GM12878 (cell line): Measurements from ENCODE around the gene RASGRF1. TPM values are rescaled to one million over a fixed set of nuclear protein-coding genes. Genes with fewer than 3 reads are reported as not detected.

ENCODE experiments used
- BMI1 ChIP-seq: fragments of 450-650 bp; IDR thresholded peaks from 2 replicates; pipeline ENCODE4 v1.6.1; 2016; ENCODE audit warnings: mild to moderate bottlenecking, moderate library complexity, borderline replicate concordance
- CHD4 ChIP-seq: fragments of 200-600 bp; sonication (generic); IDR thresholded peaks from 2 replicates; pipeline ENCODE4 v1.6.1; 2016; ENCODE audit warnings: mild to moderate bottlenecking
- EP300 ChIP-seq, 2 experiments: fragments of 150-350 bp in 1 of 2; IDR thresholded peaks; 2 replicates each; pipeline ENCODE4 v1.6.1; 2011 to 2012; ENCODE audit warnings: low read depth in 2 of 2, low read length in 2 of 2, borderline replicate concordance in 1 of 2, improper control_type of control experiment in 1 of 2, inconsistent platforms in 1 of 2; ENCODE audit not compliant: control insufficient read depth in 1 of 2
- ESRRA ChIP-seq: IDR thresholded peaks from 2 replicates; pipeline ENCODE4 v1.6.1; 2012; ENCODE audit warnings: mild to moderate bottlenecking, low read length, improper control_type of control experiment
- HDGF ChIP-seq: fragments of 450-650 bp; IDR thresholded peaks from 2 replicates; pipeline ENCODE4 v1.6.1; 2016; ENCODE audit warnings: antibody characterized with exemption
- IKZF2 ChIP-seq, 2 experiments: fragments of 450-650 bp; IDR thresholded peaks; 2 replicates each; pipeline ENCODE4 v1.6.1; 2017; ENCODE audit warnings: mild to moderate bottlenecking in 2 of 2, moderate library complexity in 2 of 2
- IRF4 ChIP-seq: IDR thresholded peaks from 2 replicates; pipeline ENCODE4 v1.6.1; 2011; ENCODE audit warnings: low read depth, low read length
- NBN ChIP-seq: fragments of 450-650 bp; IDR thresholded peaks from 2 replicates; pipeline ENCODE4 v1.6.1; 2016
- NR2F1 ChIP-seq: fragments of 450-650 bp; conservative IDR thresholded peaks from 2 replicates; pipeline ENCODE4 v1.6.1; 2017; ENCODE audit warnings: mild to moderate bottlenecking
- POLR2A ChIP-seq: IDR thresholded peaks from 2 replicates; pipeline ENCODE4 v1.6.1; 2011; ENCODE audit warnings: low read depth, mild to moderate bottlenecking, low read length
- POLR2AphosphoS2 ChIP-seq: IDR thresholded peaks from 2 replicates; pipeline ENCODE4 v1.6.1; 2011; ENCODE audit warnings: low read depth, mild to moderate bottlenecking, low read length, improper control_type of control experiment, moderate library complexity
- RCOR1 ChIP-seq: conservative IDR thresholded peaks from 2 replicates; pipeline ENCODE4 v1.6.1; 2012; ENCODE audit warnings: low read depth, low read length, improper control_type of control experiment
- SIN3A ChIP-seq: IDR thresholded peaks from 2 replicates; pipeline ENCODE4 v1.6.1; 2012; ENCODE audit warnings: low read depth, low read length, improper control_type of control experiment
- SKIL ChIP-seq: fragments of 450-650 bp; IDR thresholded peaks from 2 replicates; pipeline ENCODE4 v1.6.1; 2017; ENCODE audit warnings: mild to moderate bottlenecking, low read depth, inconsistent platforms; ENCODE audit not compliant: poor library complexity, severe bottlenecking
- SP1 ChIP-seq: IDR thresholded peaks from one replicate; pipeline ENCODE4 v1.6.1; 2011; ENCODE audit warnings: low read depth, low read length
- SPI1 ChIP-seq: IDR thresholded peaks from 2 replicates; pipeline ENCODE4 v1.6.1; 2011; ENCODE audit warnings: low read depth, mild to moderate bottlenecking, low read length, moderate library complexity, borderline replicate concordance; ENCODE audit not compliant: insufficient read depth
- SREBF1 ChIP-seq: IDR thresholded peaks from 2 replicates; pipeline ENCODE4 v1.6.1; 2012; ENCODE audit warnings: mild to moderate bottlenecking, low read length
- STAT1 ChIP-seq: fragments of 450-650 bp; conservative IDR thresholded peaks from 2 replicates; pipeline ENCODE4 v1.6.1; 2014; ENCODE audit warnings: antibody characterized with exemption, mild to moderate bottlenecking
- TAF1 ChIP-seq: IDR thresholded peaks from 2 replicates; pipeline ENCODE4 v1.6.1; 2011; ENCODE audit warnings: mild to moderate bottlenecking, low read depth, low read length, borderline replicate concordance
- TCF3 ChIP-seq: IDR thresholded peaks from 2 replicates; pipeline ENCODE4 v1.6.1; 2012; ENCODE audit warnings: low read depth, mild to moderate bottlenecking, low read length, borderline replicate concordance; ENCODE audit not compliant: insufficient read depth
- YBX1 ChIP-seq: fragments of 450-650 bp; IDR thresholded peaks from 2 replicates; pipeline ENCODE4 v1.6.1; 2016; ENCODE audit warnings: antibody characterized with exemption
- YY1 ChIP-seq: IDR thresholded peaks from 2 replicates; pipeline ENCODE4 v1.6.1; 2011; ENCODE audit warnings: low read depth, mild to moderate bottlenecking, low read length
- polyA plus RNA-seq, 11 experiments: library from polyadenylated mRNA; depleted of rRNA in 4 of 11; unstranded in 6 of 11; stranded (reverse) in 5 of 11; fragments of >200 nt; fragmentation: Nextera tagmentation in 4 of 11; fragmentation: Illumina TruSeq in 1 of 11; extraction: Ambion mirVana in 4 of 11; extraction: Trizol in 1 of 11; gene quantifications; 1 replicate in 1 of 11; 2 replicates in 10 of 11; pipeline versions ENCODE4 v1.2.1 to v1.2.3, GENCODE V29; 2011 to 2016; ENCODE audit warnings: inconsistent platforms in 2 of 11, missing spikeins in 2 of 11, low read depth in 1 of 11
- total RNA-seq, 4 experiments: library from RNA; depleted of rRNA in 3 of 4; stranded (reverse); fragments of >200 nt in 3 of 4; fragmentation: Illumina TruSeq in 1 of 4; extraction: Trizol in 1 of 4; gene quantifications; 2 replicates each; pipeline versions ENCODE4 v1.2.1 to v1.2.3, GENCODE V29; 2013 to 2021
- TF ChIP-seq, protein P1 (sequence below): IDR thresholded peaks from 2 replicates; pipeline ENCODE4 v1.6.1; 2012; ENCODE audit warnings: low read length, inconsistent platforms
- TF ChIP-seq, protein P2 (sequence below): fragments of 450-650 bp; IDR thresholded peaks from 2 replicates; pipeline ENCODE4 v1.6.1; 2017; ENCODE audit warnings: borderline replicate concordance
- TF ChIP-seq, protein P3 (sequence below): fragments of 450-650 bp; IDR thresholded peaks from 2 replicates; pipeline ENCODE4 v1.6.1; 2017; ENCODE audit warnings: antibody characterized with exemption, mild to moderate bottlenecking, moderate library complexity

RASGRF1 gene
- total and polyA plus RNA-seq, 10 of the 15 experiments (the other 5 are each of a cell fraction or from before 2014, with no cell fraction given) = 0.20 to 1.9 (median 0.86) TPM

DNA sequence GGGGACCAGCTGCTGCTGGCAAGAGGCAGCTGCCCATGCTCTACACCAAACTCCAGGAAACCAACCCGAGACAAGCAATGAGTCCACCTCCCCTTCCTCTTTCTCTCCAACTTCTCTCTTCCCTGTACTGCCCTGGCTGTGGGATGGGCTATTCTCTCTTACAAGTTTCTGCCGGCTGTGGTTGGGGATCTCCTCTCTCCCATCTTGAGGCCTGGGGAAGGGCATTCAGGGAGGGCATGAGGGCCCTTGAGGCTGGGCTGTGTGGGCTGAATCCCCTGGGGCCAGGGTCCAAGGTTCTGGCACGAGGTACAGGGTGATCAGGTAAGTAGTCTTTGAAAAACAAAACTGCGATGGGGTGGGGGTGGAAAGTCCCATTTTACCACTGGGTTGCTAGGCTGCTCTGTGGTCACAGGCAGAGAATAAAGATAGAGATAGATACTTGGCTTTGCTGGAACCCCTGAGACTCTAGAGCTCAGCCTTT lies 113.4 kb downstream of the RASGRF1 start (continued):
- TF ChIP-seq RCOR1 (peak; percentile 50; the same call in 1 of the 2 replicates), POLR2A (no peak; the same call in 1 of the 2 replicates), YBX1 (0 out of 2 replicates have a peak, but pooled peaks have one; percentile 11), CHD4 (no peak), TAF1 (0 out of 2 replicates have a peak, but pooled peaks have one; percentile 16), ESRRA (0 out of 2 replicates have a peak, but pooled peaks have one; percentile 31), HDGF (peak; percentile 92), IKZF2 (IDR thresholded peaks at IDR 0.05) (peak; percentile 98 to 99), IRF4 (0 out of 2 replicates have a peak, but pooled peaks have one; percentile 34), SPI1 (peak; percentile 78), SKIL (peak; percentile 60), NBN (peak; percentile 90), SIN3A (0 out of 2 replicates have a peak, but pooled peaks have one; percentile 47), SP1 (peak; percentile 49), TCF3 (0 out of 2 replicates have a peak, but pooled peaks have one; percentile 6), YY1 (peak; percentile 37; the same call in 1 of the 2 replicates), SREBF1 (no peak), POLR2AphosphoS2 (no peak; the same call in 1 of the 2 replicates), EP300 (IDR thresholded peaks at IDR 0.05; ENCODE audit: borderline replicate concordance in 1 of 2, control insufficient read depth in 1 of 2, low read depth in 2 of 2, low read length in 2 of 2) (peak; percentile 70 to 78; a peak in 3 of 4 replicates), BMI1 (peak; percentile 67), NR2F1 (peak; percentile 84), STAT1 (no peak)
- TF ChIP-seq, protein P1, sequence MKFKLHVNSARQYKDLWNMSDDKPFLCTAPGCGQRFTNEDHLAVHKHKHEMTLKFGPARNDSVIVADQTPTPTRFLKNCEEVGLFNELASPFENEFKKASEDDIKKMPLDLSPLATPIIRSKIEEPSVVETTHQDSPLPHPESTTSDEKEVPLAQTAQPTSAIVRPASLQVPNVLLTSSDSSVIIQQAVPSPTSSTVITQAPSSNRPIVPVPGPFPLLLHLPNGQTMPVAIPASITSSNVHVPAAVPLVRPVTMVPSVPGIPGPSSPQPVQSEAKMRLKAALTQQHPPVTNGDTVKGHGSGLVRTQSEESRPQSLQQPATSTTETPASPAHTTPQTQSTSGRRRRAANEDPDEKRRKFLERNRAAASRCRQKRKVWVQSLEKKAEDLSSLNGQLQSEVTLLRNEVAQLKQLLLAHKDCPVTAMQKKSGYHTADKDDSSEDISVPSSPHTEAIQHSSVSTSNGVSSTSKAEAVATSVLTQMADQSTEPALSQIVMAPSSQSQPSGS = 0 out of 2 replicates have a peak, but pooled peaks have one; percentile 50
- TF ChIP-seq, protein P2, sequence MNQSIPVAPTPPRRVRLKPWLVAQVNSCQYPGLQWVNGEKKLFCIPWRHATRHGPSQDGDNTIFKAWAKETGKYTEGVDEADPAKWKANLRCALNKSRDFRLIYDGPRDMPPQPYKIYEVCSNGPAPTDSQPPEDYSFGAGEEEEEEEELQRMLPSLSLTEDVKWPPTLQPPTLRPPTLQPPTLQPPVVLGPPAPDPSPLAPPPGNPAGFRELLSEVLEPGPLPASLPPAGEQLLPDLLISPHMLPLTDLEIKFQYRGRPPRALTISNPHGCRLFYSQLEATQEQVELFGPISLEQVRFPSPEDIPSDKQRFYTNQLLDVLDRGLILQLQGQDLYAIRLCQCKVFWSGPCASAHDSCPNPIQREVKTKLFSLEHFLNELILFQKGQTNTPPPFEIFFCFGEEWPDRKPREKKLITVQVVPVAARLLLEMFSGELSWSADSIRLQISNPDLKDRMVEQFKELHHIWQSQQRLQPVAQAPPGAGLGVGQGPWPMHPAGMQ = no peak
- TF ChIP-seq, protein P3, sequence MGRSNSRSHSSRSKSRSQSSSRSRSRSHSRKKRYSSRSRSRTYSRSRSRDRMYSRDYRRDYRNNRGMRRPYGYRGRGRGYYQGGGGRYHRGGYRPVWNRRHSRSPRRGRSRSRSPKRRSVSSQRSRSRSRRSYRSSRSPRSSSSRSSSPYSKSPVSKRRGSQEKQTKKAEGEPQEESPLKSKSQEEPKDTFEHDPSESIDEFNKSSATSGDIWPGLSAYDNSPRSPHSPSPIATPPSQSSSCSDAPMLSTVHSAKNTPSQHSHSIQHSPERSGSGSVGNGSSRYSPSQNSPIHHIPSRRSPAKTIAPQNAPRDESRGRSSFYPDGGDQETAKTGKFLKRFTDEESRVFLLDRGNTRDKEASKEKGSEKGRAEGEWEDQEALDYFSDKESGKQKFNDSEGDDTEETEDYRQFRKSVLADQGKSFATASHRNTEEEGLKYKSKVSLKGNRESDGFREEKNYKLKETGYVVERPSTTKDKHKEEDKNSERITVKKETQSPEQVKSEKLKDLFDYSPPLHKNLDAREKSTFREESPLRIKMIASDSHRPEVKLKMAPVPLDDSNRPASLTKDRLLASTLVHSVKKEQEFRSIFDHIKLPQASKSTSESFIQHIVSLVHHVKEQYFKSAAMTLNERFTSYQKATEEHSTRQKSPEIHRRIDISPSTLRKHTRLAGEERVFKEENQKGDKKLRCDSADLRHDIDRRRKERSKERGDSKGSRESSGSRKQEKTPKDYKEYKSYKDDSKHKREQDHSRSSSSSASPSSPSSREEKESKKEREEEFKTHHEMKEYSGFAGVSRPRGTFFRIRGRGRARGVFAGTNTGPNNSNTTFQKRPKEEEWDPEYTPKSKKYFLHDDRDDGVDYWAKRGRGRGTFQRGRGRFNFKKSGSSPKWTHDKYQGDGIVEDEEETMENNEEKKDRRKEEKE = no peak
